ENCODE results near the gene CDCA8. TPM values are rescaled to one million over a fixed set of nuclear protein-coding genes. Genes with fewer than 3 reads are reported as not detected.
"Not testable (repeated sequence)": the region's sequence is repeated elsewhere in the genome, so short reads cannot be mapped to it uniquely, and the experiment has no call there.

Gene CDCA8
- total RNA-seq, 1 donor: 14.2 TPM

- DNase-seq (ENCODE audit: low read depth): peak; percentile 72
- TF ChIP-seq, protein P1, sequence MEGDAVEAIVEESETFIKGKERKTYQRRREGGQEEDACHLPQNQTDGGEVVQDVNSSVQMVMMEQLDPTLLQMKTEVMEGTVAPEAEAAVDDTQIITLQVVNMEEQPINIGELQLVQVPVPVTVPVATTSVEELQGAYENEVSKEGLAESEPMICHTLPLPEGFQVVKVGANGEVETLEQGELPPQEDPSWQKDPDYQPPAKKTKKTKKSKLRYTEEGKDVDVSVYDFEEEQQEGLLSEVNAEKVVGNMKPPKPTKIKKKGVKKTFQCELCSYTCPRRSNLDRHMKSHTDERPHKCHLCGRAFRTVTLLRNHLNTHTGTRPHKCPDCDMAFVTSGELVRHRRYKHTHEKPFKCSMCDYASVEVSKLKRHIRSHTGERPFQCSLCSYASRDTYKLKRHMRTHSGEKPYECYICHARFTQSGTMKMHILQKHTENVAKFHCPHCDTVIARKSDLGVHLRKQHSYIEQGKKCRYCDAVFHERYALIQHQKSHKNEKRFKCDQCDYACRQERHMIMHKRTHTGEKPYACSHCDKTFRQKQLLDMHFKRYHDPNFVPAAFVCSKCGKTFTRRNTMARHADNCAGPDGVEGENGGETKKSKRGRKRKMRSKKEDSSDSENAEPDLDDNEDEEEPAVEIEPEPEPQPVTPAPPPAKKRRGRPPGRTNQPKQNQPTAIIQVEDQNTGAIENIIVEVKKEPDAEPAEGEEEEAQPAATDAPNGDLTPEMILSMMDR (IDR thresholded peaks at IDR 0.05; ENCODE audit: insufficient read depth, low read depth, low read length): peak; percentile 90
- H3K4me3 ChIP-seq (ENCODE audit: low read depth, low read length): no peak overlapping the region
Measured at GRCh38 chr1:37682334-37682987, 9.9 kb upstream of the CDCA8 start.

DNA sequence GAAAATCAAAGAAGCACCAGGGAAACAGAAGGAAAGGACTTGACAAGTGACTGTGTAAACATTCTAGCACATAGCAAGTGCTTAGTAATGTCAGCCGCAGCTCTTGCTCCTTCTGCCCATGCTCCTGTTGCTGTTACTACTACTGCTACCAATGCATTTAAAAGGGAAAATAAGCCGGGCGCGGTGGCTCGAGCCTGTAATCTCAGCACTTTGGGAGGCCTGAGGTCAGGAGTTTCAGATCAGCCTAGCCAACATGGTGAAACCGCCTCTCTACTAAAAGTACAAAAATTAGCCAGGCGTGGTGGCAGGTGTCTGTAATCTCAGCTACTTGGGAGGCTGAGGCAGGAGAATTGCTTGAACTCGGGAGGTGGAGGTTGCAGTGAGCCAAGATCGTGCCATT, 8.1 kb upstream of the CDCA8 start:
- not testable (repeated sequence) for DNase-seq (ENCODE audit: low read depth); H3K4me3 ChIP-seq (ENCODE audit: low read depth, low read length)

DNA sequence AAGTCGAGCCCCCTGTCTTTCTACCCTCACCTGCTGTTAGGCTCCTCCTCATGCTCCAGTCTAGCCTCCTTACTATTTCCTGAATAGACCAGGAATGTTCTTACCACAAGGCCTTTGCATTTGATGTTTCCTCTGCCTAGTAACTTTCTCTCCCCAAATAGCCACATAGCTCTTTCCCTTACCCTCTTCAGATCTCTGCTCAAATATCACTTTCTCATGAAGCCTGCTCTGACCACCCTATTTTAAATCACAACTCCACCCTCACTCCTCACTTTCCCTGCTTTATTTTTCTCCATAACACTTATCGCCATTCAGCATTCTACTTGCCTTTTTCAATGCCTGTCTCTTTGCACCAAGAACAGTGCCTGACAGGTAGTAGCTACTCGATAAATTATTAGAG, 6.6 kb upstream of the CDCA8 start:
- no peak overlapping the region for H3K4me3 ChIP-seq (ENCODE audit: low read depth, low read length)
- DNase-seq (ENCODE audit: low read depth): no peak
- TF ChIP-seq, protein P1 (IDR thresholded peaks at IDR 0.05; ENCODE audit: insufficient read depth, low read depth, low read length): no peak

- H3K4me3 ChIP-seq (ENCODE audit: low read depth, low read length); DNase-seq (ENCODE audit: low read depth): not testable (repeated sequence)
Measured at GRCh38 chr1:37687764-37688163, 4.6 kb upstream of the CDCA8 start.

- H3K4me3 ChIP-seq (ENCODE audit: low read depth, low read length): peak overlapping the region; percentile 84
- DNase-seq (ENCODE audit: low read depth): no peak
- TF ChIP-seq, protein P1 (IDR thresholded peaks at IDR 0.05; ENCODE audit: insufficient read depth, low read depth, low read length): no peak
Measured at GRCh38 chr1:37688926-37689325, 3.4 kb upstream of the CDCA8 start.

DNA sequence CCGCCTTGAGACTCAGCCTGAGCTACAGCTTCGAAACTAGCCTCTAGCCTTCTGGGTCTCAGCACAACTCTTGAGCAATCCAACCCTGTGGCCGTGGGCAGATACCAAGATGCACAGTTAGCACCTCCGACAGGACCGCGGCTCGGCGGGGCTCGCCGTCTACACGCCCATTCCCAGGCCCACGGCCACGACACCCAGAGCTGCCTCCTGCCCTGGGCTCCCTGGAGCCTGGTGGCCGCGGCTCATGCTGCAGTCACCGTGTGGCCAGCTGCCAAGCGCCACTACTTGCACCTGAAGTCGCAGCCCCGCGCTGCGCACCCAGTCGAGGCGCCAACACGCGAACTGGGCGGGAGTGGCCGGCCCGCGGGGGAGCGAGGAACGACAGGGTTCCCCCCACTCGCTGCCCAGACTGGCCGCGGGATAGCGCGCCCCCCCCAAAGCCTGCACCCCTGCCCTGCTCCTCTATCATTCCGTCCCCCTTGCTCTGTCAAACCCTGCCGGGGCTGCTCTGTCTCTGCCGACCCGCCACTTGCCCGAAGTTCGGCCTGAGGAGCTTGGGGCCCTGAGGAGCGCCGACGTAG, 729 bp upstream of the CDCA8 start:
- peak overlapping the region; percentile 84 for H3K4me3 ChIP-seq (ENCODE audit: low read depth, low read length)
- TF ChIP-seq, protein P1 (IDR thresholded peaks at IDR 0.05; ENCODE audit: insufficient read depth, low read depth, low read length): no peak
- DNase-seq (ENCODE audit: low read depth): peak; percentile 76

DNA sequence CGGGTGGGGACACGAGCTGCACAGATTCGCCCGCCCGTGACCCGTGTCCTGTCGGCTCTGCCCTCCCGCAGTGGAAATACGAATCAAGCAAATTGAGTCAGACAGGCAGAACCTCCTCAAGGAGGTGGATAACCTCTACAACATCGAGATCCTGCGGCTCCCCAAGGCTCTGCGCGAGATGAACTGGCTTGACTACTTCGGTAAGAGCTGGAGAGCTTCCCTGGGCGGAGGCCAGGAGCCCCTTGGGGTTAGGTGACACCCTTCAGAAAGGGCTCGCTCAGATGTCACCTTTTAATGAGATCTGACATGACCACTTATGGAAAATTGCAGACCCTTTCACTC, 489 bp downstream of the CDCA8 start:
- peak overlapping the region; percentile 84 for H3K4me3 ChIP-seq (ENCODE audit: low read depth, low read length)
- TF ChIP-seq, protein P1 (IDR thresholded peaks at IDR 0.05; ENCODE audit: insufficient read depth, low read depth, low read length): no peak
- DNase-seq (ENCODE audit: low read depth): no peak

DNA sequence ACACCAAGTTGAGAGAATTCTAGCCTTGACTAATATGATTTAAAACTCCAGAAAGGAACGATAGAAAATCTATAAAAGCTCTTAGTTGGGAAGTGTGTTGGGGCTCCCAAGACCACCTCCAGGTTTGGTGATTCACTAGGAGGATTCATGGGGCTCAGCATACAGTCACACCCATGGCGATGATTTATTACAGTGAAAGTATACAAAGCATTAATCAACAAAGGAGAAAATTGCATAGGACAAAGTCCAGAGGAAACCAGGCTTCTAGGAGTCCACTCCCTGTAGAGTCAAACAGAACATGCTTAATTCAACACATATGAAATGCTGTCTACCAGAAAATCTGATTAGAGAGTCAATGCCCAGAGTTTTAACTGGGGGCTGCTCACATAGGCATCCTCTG, 4.8 kb downstream of the CDCA8 start:
- H3K4me3 ChIP-seq (ENCODE audit: low read depth, low read length): no peak overlapping the region
- no peak for DNase-seq (ENCODE audit: low read depth)
- TF ChIP-seq, protein P1 (IDR thresholded peaks at IDR 0.05; ENCODE audit: insufficient read depth, low read depth, low read length): no peak
